Measurements from ENCODE around the gene GPR34. TPM values are rescaled to one million over a fixed set of nuclear protein-coding genes. Genes with fewer than 3 reads are reported as not detected.

Gene GPR34, protein sequence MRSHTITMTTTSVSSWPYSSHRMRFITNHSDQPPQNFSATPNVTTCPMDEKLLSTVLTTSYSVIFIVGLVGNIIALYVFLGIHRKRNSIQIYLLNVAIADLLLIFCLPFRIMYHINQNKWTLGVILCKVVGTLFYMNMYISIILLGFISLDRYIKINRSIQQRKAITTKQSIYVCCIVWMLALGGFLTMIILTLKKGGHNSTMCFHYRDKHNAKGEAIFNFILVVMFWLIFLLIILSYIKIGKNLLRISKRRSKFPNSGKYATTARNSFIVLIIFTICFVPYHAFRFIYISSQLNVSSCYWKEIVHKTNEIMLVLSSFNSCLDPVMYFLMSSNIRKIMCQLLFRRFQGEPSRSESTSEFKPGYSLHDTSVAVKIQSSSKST
- total RNA-seq = not detected in 2 replicates

DNA sequence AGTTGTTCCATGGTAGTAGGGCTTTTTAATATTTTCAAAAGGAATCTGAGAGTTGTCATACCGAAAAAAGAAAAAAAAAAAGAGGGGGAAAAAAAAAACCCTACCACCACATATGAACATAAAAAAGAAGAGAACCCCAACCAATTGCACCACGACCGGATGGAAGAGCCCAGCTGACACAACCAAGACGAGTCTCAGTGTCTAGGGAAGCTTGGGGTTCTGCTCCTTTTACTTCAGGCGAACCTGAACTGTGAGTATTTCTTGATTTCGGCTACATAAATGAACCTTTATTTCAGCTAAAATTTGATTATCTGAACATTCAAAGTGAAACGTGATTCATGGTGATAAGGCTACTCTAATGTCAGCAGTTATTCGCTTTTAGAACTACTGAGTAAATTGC lies at the start of gene GPR34:
GPR34 (plus strand) TSS at position 139 of the 400 bp plus-strand sequence. CDS start 6,661 bp downstream, outside the sequence.

DNA sequence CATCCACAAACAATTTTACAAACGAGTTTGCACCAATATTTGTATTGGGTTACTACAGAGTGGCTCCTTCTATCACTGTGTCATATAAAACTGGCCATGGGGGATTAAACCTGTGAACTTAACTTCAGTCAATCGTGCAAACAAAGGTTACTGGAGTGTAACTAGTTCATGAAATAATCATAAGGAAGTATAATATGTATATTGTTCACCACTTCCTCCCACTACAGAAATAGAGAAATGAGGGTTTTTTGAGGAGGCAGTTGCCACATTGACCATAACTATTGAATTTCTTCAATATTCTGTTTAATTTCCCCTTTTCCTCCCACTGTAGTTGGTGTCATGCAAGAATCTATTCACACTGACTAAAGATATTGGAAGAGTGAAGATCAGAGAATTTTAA lies 35.1 kb downstream of the GPR34 start, which contains the start of gene GPR82:
GPR82 (plus strand) TSS at position 356 of the 400 bp plus-strand sequence. CDS start 2,846 bp downstream, outside the sequence.

Other genes starting within 250 kb of the GPR34 start
- not detected in 2 replicates for gene NYX, start 241.6 kb upstream of the GPR34 start, total RNA-seq
- not detected in 2 replicates for gene GPR82, start 35.2 kb downstream of the GPR34 start, total RNA-seq
- 10.8 and 51.8 TPM in 2 replicates for gene CASK, start 234.6 kb downstream of the GPR34 start, total RNA-seq

All from bladder microvascular endothelial cell (primary cell).